ENCODE data around the gene LGALS9B.
"Not testable (repeated sequence)": the region's sequence is repeated elsewhere in the genome, so short reads cannot be mapped to it uniquely, and the experiment has no call there.

DNA sequence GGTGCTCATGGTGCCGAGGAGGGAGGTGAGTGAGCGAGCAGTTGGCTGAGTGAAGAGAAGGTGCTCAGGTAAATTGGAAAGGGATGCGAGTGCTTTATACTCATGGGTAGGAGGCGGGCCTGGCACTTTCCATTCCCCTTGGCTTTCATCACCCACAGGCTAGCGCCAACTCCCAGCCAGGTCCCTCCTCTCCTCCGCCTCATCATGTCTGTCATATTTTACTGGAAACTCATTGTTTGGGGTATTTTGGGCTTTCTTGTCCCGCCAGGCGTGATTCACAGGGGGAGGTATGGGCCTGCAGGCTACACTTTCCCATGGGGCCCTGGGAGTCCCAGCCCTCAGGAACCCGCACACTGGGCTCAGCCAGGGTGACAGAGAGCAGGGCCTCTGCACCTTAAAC is 26.8 kb upstream of the LGALS9B start:
- TF ChIP-seq CTCF (IDR thresholded peaks at IDR 0.05; ENCODE audit: low read depth, low read length); POLR2A (IDR thresholded peaks at IDR 0.05; ENCODE audit: extremely low read depth, insufficient read length); MAX (IDR thresholded peaks at IDR 0.05; ENCODE audit: low read depth, low read length): not testable (repeated sequence)

All from NB4 (cell line).